ENCODE results near the gene DOCK2.

- no peak for TF ChIP-seq EZH2 (IDR thresholded peaks at IDR 0.05; ENCODE audit: borderline replicate concordance, low read depth, low read length, severe bottlenecking)
- TF ChIP-seq GATA2 (IDR thresholded peaks at IDR 0.05; ENCODE audit: insufficient read depth, insufficient read length, low read depth, low read length), result no peak
- TF ChIP-seq CTCF (IDR thresholded peaks at IDR 0.05; ENCODE audit: extremely low read depth in 1 of 2, insufficient read depth in 1 of 2, low read depth in 1 of 2, low read length in 2 of 2), result no peak
- TF ChIP-seq POLR2A (IDR thresholded peaks at IDR 0.05; ENCODE audit: low read depth, low read length), result no peak
- TF ChIP-seq MAX (IDR thresholded peaks at IDR 0.05; ENCODE audit: insufficient read depth, insufficient read length), result no peak
- TF ChIP-seq POLR2AphosphoS5 (IDR thresholded peaks at IDR 0.05; ENCODE audit: insufficient read depth, low read depth, low read length), result no peak
- TF ChIP-seq JUN (IDR thresholded peaks at IDR 0.05; ENCODE audit: borderline replicate concordance, insufficient read depth, insufficient read length, low read depth), result no peak
These were observed 58.0 kb downstream of the DOCK2 start for GRCh38 chr5:169695025-169695625.
